Smooth muscle cell (in vitro differentiated cells): ENCODE results near the gene NUDT13. TPM values are rescaled to one million over a fixed set of nuclear protein-coding genes. Genes with fewer than 3 reads are reported as not detected.
"Not testable (repeated sequence)": the region's sequence is repeated elsewhere in the genome, so short reads cannot be mapped to it uniquely, and the experiment has no call there.

Source experiments
- DNase-seq: peaks from one replicate; lab custom pipeline; 2025; ENCODE audit not compliant: unreplicated experiment; lab: John Stamatoyannopoulos, UW
- H2AFZ ChIP-seq: fragments of 200-600 bp; sonication (generic); 2 replicates; pipeline ENCODE4 v1.6.0; 2016; ENCODE audit warnings: antibody characterized with exemption, low read depth, mild to moderate bottlenecking
- H3F3A ChIP-seq: fragments of 200-600 bp; sonication (generic); 2 replicates; pipeline ENCODE4 v1.6.0; 2017; ENCODE audit warnings: antibody characterized with exemption, low read depth
- H3K27ac ChIP-seq: fragments of 200-600 bp; sonication (generic); 2 replicates; pipeline ENCODE4 v1.5.1; 2016; ENCODE audit warnings: low read depth, mild to moderate bottlenecking
- H3K27me3 ChIP-seq: fragments of 200-600 bp; sonication (generic); 2 replicates; pipeline ENCODE4 v1.6.1; 2016; ENCODE audit warnings: low read depth, mild to moderate bottlenecking
- H3K36me3 ChIP-seq: fragments of 200-600 bp; sonication (generic); 2 replicates; pipeline ENCODE4 v1.5.1; 2016; ENCODE audit warnings: low read depth
- H3K4me1 ChIP-seq: fragments of 200-600 bp; sonication (generic); 2 replicates; pipeline ENCODE4 v1.5.1; 2016; ENCODE audit warnings: low read depth
- H3K4me2 ChIP-seq: fragments of 200-600 bp; sonication (generic); 2 replicates; pipeline ENCODE4 v1.6.0; 2016; ENCODE audit warnings: mild to moderate bottlenecking
- H3K4me3 ChIP-seq: fragments of 200-600 bp; sonication (generic); 2 replicates; pipeline ENCODE4 v1.5.1; 2016; ENCODE audit warnings: mild to moderate bottlenecking
- H3K79me2 ChIP-seq: fragments of 200-600 bp; sonication (generic); 2 replicates; pipeline ENCODE4 v1.6.0; 2016; ENCODE audit warnings: low read depth, mild to moderate bottlenecking
- H3K9ac ChIP-seq: fragments of 200-600 bp; sonication (generic); 2 replicates; pipeline ENCODE4 v1.6.0; 2016; ENCODE audit warnings: low read depth
- H3K9me3 ChIP-seq: fragments of 200-600 bp; sonication (generic); replicated peaks from 2 replicates; pipeline ENCODE4 v1.5.1; 2016; ENCODE audit warnings: low read depth
- H4K20me1 ChIP-seq: fragments of 200-600 bp; sonication (generic); 2 replicates; pipeline ENCODE4 v1.6.0; 2016; ENCODE audit warnings: low read depth
- WGBS: methylation state at CpG from one replicate; pipeline ENCODE4 v1.1.7; 2016; ENCODE audit warnings: low lambda C conversion rate; 5-methylcytosine and 5-hydroxymethylcytosine counted together
- polyA plus RNA-seq: library from polyadenylated mRNA; unstranded; fragments of >200 nt; fragmentation: Nextera tagmentation; extraction: Ambion mirVana; gene quantifications from 2 replicates; pipeline ENCODE4 v1.2.1, GENCODE V29; 2016
- total RNA-seq: library from RNA; depleted of rRNA; stranded (reverse); fragments of >200 nt; gene quantifications from 2 replicates; pipeline ENCODE4 v1.2.3, GENCODE V29; 2014
- TF ChIP-seq, protein P1 (sequence below): fragments of 200-600 bp; sonication (generic); IDR thresholded peaks from 2 replicates; pipeline ENCODE4 v1.5.1; 2017; ENCODE audit warnings: borderline replicate concordance, mild to moderate bottlenecking, antibody characterized with exemption; ENCODE audit not compliant: insufficient read depth, poor library complexity, severe bottlenecking

Gene NUDT13
- total and polyA plus RNA-seq, 2 experiments from 2014 or later: 0.36 to 1.7 TPM

GRCh38 chr10:73112032-73112431, 1.8 kb downstream of the NUDT13 start:
- H3K4me3 ChIP-seq, H2AFZ ChIP-seq, H3K36me3 ChIP-seq, H3K27me3 ChIP-seq, DNase-seq, H4K20me1 ChIP-seq, H3F3A ChIP-seq, H3K4me1 ChIP-seq, H3K9me3 ChIP-seq, H3K79me2 ChIP-seq: not testable (repeated sequence)
- H3K4me2 ChIP-seq: peak overlapping the region; percentile 88
- 97% methylated on average over 13 of the region's 13 CpGs for WGBS
- H3K9ac ChIP-seq: peak overlapping the region; percentile 89
- peak overlapping the region; percentile 97 for H3K27ac ChIP-seq

DNA sequence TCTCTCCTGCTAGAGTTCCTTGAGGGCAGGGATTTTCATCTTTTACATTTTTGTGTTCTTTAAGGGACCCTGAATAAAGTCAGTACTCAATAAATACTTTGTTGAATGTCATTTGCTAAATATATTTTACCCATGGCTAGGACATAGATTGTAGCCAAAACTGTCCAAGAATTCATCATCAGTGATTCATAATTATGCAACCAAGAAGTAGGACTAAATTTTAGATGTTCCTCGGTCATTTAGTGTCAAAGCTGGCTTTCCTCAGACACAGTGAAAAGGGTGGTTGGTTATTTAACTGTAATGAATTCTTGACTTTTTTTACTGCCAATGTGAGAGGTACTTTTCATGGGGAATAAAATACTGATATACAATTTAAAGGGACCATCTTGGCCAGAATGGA, 3.3 kb downstream of the NUDT13 start:
- Histone ChIP-seq H3K27ac (peak overlapping the region; percentile 36), H3K4me2 (no peak overlapping the region), H3K4me1 (no peaks in the 10 kb centered on the region), H3K9ac (no peak overlapping the region), H3F3A (peaks cover 3% of the 10 kb centered on the region), H2AFZ (no peak overlapping the region), H3K27me3 (no peaks in the 10 kb centered on the region), H3K9me3 (no peaks in the 10 kb centered on the region), H3K36me3 (no peaks in the 10 kb centered on the region), H3K4me3 (no peak overlapping the region), H3K79me2 (no peaks in the 10 kb centered on the region), H4K20me1 (no peaks in the 10 kb centered on the region)
- TF ChIP-seq, protein P1, sequence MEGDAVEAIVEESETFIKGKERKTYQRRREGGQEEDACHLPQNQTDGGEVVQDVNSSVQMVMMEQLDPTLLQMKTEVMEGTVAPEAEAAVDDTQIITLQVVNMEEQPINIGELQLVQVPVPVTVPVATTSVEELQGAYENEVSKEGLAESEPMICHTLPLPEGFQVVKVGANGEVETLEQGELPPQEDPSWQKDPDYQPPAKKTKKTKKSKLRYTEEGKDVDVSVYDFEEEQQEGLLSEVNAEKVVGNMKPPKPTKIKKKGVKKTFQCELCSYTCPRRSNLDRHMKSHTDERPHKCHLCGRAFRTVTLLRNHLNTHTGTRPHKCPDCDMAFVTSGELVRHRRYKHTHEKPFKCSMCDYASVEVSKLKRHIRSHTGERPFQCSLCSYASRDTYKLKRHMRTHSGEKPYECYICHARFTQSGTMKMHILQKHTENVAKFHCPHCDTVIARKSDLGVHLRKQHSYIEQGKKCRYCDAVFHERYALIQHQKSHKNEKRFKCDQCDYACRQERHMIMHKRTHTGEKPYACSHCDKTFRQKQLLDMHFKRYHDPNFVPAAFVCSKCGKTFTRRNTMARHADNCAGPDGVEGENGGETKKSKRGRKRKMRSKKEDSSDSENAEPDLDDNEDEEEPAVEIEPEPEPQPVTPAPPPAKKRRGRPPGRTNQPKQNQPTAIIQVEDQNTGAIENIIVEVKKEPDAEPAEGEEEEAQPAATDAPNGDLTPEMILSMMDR: no peak
- 56% methylated on average over 1 of the region's 1 CpG for WGBS
- no peak for DNase-seq

DNA sequence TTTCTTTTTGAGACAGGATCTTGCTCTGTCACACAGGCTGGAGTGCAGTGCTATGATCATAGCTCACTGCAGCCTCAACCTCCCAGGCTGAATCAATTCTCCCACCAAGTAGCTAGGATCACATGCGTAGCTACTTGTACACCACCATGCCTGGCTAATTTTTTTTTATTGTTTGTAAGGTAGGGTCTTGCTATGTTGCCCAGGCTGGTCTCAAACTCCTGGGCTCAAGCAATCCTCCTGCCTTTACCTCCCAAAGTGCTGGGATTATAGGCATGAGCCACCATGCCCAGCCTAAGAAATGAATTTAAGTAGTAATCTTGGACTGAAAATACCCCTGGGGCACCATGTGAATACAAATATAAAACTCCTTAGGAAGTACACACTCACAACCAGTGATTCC, 5.8 kb downstream of the NUDT13 start:
- 100% methylated on average over 1 of the region's 1 CpG for WGBS

GRCh38 chr10:73117976-73118743, 7.9 kb downstream of the NUDT13 start:
- Histone ChIP-seq H3K9ac (peak overlapping the region; percentile 41), H4K20me1 (no peaks in the 10 kb centered on the region), H3K79me2 (no peaks in the 10 kb centered on the region), H3K4me2 (peak overlapping the region; percentile 31), H3K4me3 (no peak overlapping the region), H3F3A (no peaks in the 10 kb centered on the region), H2AFZ (no peak overlapping the region), H3K27ac (peak overlapping the region; percentile 81), H3K9me3 (no peaks in the 10 kb centered on the region), H3K4me1 (no peaks in the 10 kb centered on the region), H3K27me3 (no peaks in the 10 kb centered on the region), H3K36me3 (no peaks in the 10 kb centered on the region)
- DNase-seq: no peak
- 57% methylated on average over 5 of the region's 5 CpGs for WGBS
- TF ChIP-seq, protein P1: no peak

More for the DNA sequence above, 5.8 kb downstream of the NUDT13 start:
- H3K79me2 ChIP-seq: no peaks in the 10 kb centered on the region
- no peaks in the 10 kb centered on the region for H3K9me3 ChIP-seq
- no peaks in the 10 kb centered on the region for H3K36me3 ChIP-seq
- no peak overlapping the region for H3K4me3 ChIP-seq
- H4K20me1 ChIP-seq: no peaks in the 10 kb centered on the region
- H2AFZ ChIP-seq: no peak overlapping the region
- no peak overlapping the region for H3K4me2 ChIP-seq
- TF ChIP-seq, protein P1: no peak
- H3K27ac ChIP-seq: no peak overlapping the region
- peaks cover 3% of the 10 kb centered on the region for H3F3A ChIP-seq
- no peaks in the 10 kb centered on the region for H3K4me1 ChIP-seq
- no peak for DNase-seq
- no peak overlapping the region for H3K9ac ChIP-seq
- H3K27me3 ChIP-seq: no peaks in the 10 kb centered on the region
